Stomach (tissue), 9 donors: ENCODE results near the gene OR4A16. TPM values are rescaled to one million over a fixed set of nuclear protein-coding genes. Genes with fewer than 3 reads are reported as not detected.

Experiments used
- DNase-seq, 2 donors: peaks; one replicate each; pipeline versions ENCODE4 v3.0.0 to v3.0.0-alpha.2; 2013 to 2019
- H3K27ac ChIP-seq, 5 donors: fragments of 200-600 bp in 4 of 5; sonication (generic) in 4 of 5; one replicate each; pipeline ENCODE4 v1.5.1; 2013 to 2019; ENCODE audit warnings: mild to moderate bottlenecking in 1 of 5, moderate library complexity in 1 of 5
- H3K27me3 ChIP-seq, 3 donors: fragments of 200-600 bp; sonication (generic); one replicate each; pipeline ENCODE4 v1.5.1; 2017 to 2019; ENCODE audit warnings: mixed run types in 1 of 3
- H3K36me3 ChIP-seq, 4 donors: fragments of 200-600 bp; sonication (generic); 1 replicate in 3 of 4; 2 replicates in 1 of 4; pipeline ENCODE4 v1.5.1; 2016 to 2019
- H3K4me1 ChIP-seq, 4 donors: fragments of 200-600 bp; sonication (generic); one replicate each; pipeline ENCODE4 v1.5.1; 2016 to 2019
- H3K4me3 ChIP-seq, 4 donors: fragments of 200-600 bp; sonication (generic) in 3 of 4; one replicate each; pipeline ENCODE4 v1.5.1; 2016 to 2019; ENCODE audit warnings: mild to moderate bottlenecking in 1 of 4
- H3K9me3 ChIP-seq, 4 donors: fragments of 200-600 bp; sonication (generic); one replicate each; pipeline ENCODE4 v1.5.1; 2016 to 2019
- EP300 ChIP-seq: sonication (generic); formaldehyde crosslinking; IDR thresholded peaks from one replicate; pipeline ENCODE4 v1.6.1; 2017; ENCODE audit warnings: antibody characterized with exemption
- POLR2A ChIP-seq, 4 donors: fragments of 450-650 bp; IDR thresholded peaks; one replicate each; pipeline ENCODE4 v1.6.1; 2016; ENCODE audit warnings: antibody characterized with exemption in 4 of 4, control low read depth in 2 of 4, mild to moderate bottlenecking in 1 of 4, moderate library complexity in 1 of 4
- POLR2AphosphoS5 ChIP-seq, 3 donors: sonication (generic); formaldehyde crosslinking; IDR thresholded peaks; one replicate each; pipeline ENCODE4 v1.6.1; 2016; ENCODE audit warnings: antibody characterized with exemption in 3 of 3
- WGBS, 5 donors: extraction: QIAGEN DNeasy Blood & Tissue Kit in 3 of 5; methylation state at CpG; one replicate each; pipeline versions ENCODE4 v1.1.5 to v1.1.7; 2013 to 2018; 5-methylcytosine and 5-hydroxymethylcytosine counted together
- intact Hi-C: fragments of 100-400 bp; cut with DNase I; formaldehyde crosslinking; loops from one replicate; pipeline ENCODE4 v1.15.1; 2023; ENCODE audit warnings: low total_unique reads
- polyA plus RNA-seq, 3 donors: library from polyadenylated mRNA; stranded (reverse); fragments of 200-250 nt; gene quantifications; one replicate each; pipeline ENCODE4 v1.2.3, GENCODE V29; 2013
- total RNA-seq, 5 donors: library from RNA; depleted of rRNA; stranded (reverse); fragments of >200 nt; gene quantifications; one replicate each; pipeline versions ENCODE4 v1.1.0 to v1.2.3, GENCODE V29; 2014 to 2016
- TF ChIP-seq, protein P1 (sequence below), 7 experiments: fragments of 450-650 bp in 4 of 7; fragments of 200-600 bp in 3 of 7; sonication (generic) in 3 of 7; IDR thresholded peaks; one replicate each; pipeline ENCODE4 v1.5.1; 2016 to 2019; ENCODE audit warnings: antibody characterized with exemption in 7 of 7, control low read depth in 2 of 7, mild to moderate bottlenecking in 1 of 7
- donor health status: healthy with polysubstance abuse.
- donor health status: Bipolar disorder and iron deficiency.
- donor health status: healthy.

OR4A16 gene
- total and polyA plus RNA-seq, 8 donors: not detected

DNA sequence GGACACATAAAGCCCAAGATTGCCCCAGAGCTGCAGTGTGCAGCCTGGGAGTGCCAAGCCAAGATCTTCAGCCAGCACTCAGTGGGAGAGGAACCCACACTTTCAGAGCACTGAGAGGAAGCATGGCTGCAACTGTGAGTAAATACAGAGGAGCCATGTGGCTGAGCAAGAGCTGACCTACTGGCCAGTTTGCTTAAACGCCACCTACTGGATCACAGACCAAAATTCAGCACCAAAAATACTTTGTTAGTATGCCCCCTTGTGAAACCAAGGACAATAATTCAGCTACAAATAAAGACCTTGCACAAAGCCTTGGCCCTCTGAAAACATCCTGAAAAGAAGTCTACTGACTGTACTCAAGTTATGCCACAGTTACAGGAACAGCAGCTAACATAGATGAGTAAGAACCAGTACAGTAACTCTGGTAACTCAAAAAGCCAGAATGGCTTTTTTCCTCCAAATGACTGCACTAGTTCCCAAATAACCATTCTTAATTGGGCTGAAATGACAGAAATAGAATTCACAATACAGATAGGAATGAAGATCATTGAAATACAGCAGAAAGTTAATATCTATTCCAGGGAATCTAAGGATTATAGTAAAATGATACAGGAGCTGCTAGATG, 14.7 kb downstream of the OR4A16 start:
- Histone ChIP-seq H3K36me3 (no peaks in the 10 kb centered on the region), H3K9me3 (peaks cover 0 to 47% (median 16%) of the 10 kb centered on the region in 4 donors), H3K4me3 (no peak overlapping the region), H3K27me3 (no peaks in the 10 kb centered on the region), H3K27ac (no peak overlapping the region), H3K4me1 (no peaks in the 10 kb centered on the region)
- intact Hi-C loops: no loop called here
- DNase-seq: no peak
- TF ChIP-seq POLR2A (IDR thresholded peaks at IDR 0.05): no peak
- no peak for TF ChIP-seq POLR2AphosphoS5 (IDR thresholded peaks at IDR 0.05)
- TF ChIP-seq EP300: no peak
- TF ChIP-seq, protein P1, sequence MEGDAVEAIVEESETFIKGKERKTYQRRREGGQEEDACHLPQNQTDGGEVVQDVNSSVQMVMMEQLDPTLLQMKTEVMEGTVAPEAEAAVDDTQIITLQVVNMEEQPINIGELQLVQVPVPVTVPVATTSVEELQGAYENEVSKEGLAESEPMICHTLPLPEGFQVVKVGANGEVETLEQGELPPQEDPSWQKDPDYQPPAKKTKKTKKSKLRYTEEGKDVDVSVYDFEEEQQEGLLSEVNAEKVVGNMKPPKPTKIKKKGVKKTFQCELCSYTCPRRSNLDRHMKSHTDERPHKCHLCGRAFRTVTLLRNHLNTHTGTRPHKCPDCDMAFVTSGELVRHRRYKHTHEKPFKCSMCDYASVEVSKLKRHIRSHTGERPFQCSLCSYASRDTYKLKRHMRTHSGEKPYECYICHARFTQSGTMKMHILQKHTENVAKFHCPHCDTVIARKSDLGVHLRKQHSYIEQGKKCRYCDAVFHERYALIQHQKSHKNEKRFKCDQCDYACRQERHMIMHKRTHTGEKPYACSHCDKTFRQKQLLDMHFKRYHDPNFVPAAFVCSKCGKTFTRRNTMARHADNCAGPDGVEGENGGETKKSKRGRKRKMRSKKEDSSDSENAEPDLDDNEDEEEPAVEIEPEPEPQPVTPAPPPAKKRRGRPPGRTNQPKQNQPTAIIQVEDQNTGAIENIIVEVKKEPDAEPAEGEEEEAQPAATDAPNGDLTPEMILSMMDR (IDR thresholded peaks at IDR 0.05): no peak
- WGBS, 5 donors: 0 to 15% (median 4%) methylated on average over 1 of the region's 1 CpG

DNA sequence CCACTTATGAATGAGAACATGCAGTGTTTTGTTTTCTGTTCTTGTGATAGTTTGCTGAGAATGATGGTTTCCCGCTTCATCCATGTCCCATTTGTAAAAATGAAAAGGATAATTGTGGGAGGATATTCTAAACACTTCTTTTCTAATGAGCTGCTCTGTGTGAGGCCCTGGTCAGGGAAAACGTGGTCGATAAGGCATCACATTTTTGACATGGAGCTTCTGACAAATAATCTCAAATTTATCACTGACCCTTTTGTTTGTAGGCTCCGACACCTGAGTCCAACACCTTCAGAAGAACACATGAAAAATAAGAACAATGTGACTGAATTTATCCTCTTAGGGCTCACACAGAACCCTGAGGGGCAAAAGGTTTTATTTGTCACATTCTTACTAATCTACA, 24.7 kb downstream of the OR4A16 start, which contains the start of gene OR4A15:
Gene OR4A15 (plus strand): TSS at position 301 of the 400 bp plus-strand sequence. CDS start 0 bp downstream, at position 301.
- Histone ChIP-seq H3K36me3 (no peaks in the 10 kb centered on the region), H3K9me3 (peaks cover 0 to 41% (median 14%) of the 10 kb centered on the region in 4 donors), H3K27ac (no peak within 1 kb of the TSS), H3K4me3 (no peak within 1 kb of the TSS), H3K4me1 (no peaks in the 10 kb centered on the region), H3K27me3 (no peaks in the 10 kb centered on the region)
- TF ChIP-seq EP300: no peak
- TF ChIP-seq POLR2AphosphoS5 (IDR thresholded peaks at IDR 0.05): no peak
- TF ChIP-seq POLR2A (IDR thresholded peaks at IDR 0.05): no peak
- TF ChIP-seq, protein P1 (IDR thresholded peaks at IDR 0.05): no peak
- WGBS, 5 donors: 48 to 63% (median 58%) methylated on average over 4 of the region's 4 CpGs
- no peak for DNase-seq
- intact Hi-C loops: no loop called here

Other genes starting within 250 kb of the OR4A16 start
- gene TRIM48, start 81.0 kb upstream of the OR4A16 start, total RNA-seq: not detected
- gene TRIM48, start 81.0 kb upstream of the OR4A16 start, polyA plus RNA-seq: not detected
- gene OR4A15, start 24.8 kb downstream of the OR4A16 start, total RNA-seq: not detected
- gene OR4A15, start 24.8 kb downstream of the OR4A16 start, polyA plus RNA-seq: not detected
- gene OR4C15, start 211.3 kb downstream of the OR4A16 start, total RNA-seq: not detected
- gene OR4C15, start 211.3 kb downstream of the OR4A16 start, polyA plus RNA-seq: not detected
- gene OR4C16, start 228.9 kb downstream of the OR4A16 start, total RNA-seq: not detected
- not detected for gene OR4C16, start 228.9 kb downstream of the OR4A16 start, polyA plus RNA-seq